ENCODE measurements around the gene CDC40. TPM values are rescaled to one million over a fixed set of nuclear protein-coding genes. Genes with fewer than 3 reads are reported as not detected.

Gene CDC40
- total RNA-seq, 1 experiment from 2014 or later: 16.8 TPM

- Mint-ChIP-seq H3K4me1 (ENCODE audit: insufficient read depth, unreplicated experiment) (peaks cover 9% of the 10 kb centered on the region), H3K9me3 (ENCODE audit: unreplicated experiment) (no peaks in the 10 kb centered on the region), H3K4me3 (ENCODE audit: unreplicated experiment) (no peak overlapping the region), H3K36me3 (ENCODE audit: insufficient read depth, unreplicated experiment) (peaks cover 17% of the 10 kb centered on the region), H3K27ac (ENCODE audit: low read depth, unreplicated experiment) (no peak overlapping the region), H3K27me3 (ENCODE audit: insufficient read depth, unreplicated experiment) (no peaks in the 10 kb centered on the region)
- POLR2A ChIA-PET: no interaction called here
- TF ChIP-seq CTCF (IDR thresholded peaks at IDR 0.05; ENCODE audit: unreplicated experiment): no peak
- intact Hi-C loops (cut with micrococcal nuclease): no loop called here
- no TSS peak for BruUV-seq (replicated peaks)
- CTCF ChIA-PET: interaction anchor here (0.6 kb wide), 1 partner anchor 14 kb away, joined by 3 read pairs; no protein-coding TSS in a partner anchor
- no peak for DNase-seq (ENCODE audit: unreplicated experiment)
Observed at GRCh38 chr6:110190726-110191125, 10.5 kb downstream of the CDC40 start.

GRCh38 chr6:110191477-110191876 lies 11.2 kb downstream of the CDC40 start:
- CTCF ChIA-PET: interaction anchor here (0.6 to 1.0 kb wide), 2 partner anchors 11 to 14 kb away, joined by 3 to 4 read pairs; partner anchors contain the start of gene CDC40
- intact Hi-C loops (cut with micrococcal nuclease): no loop called here
- H3K9me3 Mint-ChIP-seq (ENCODE audit: unreplicated experiment): no peaks in the 10 kb centered on the region
- BruUV-seq (replicated peaks): no TSS peak
- H3K4me1 Mint-ChIP-seq (ENCODE audit: insufficient read depth, unreplicated experiment): peaks cover 5% of the 10 kb centered on the region
- no peak overlapping the region for H3K27ac Mint-ChIP-seq (ENCODE audit: low read depth, unreplicated experiment)
- no peak for TF ChIP-seq CTCF (IDR thresholded peaks at IDR 0.05; ENCODE audit: unreplicated experiment)
- peaks cover 17% of the 10 kb centered on the region for H3K36me3 Mint-ChIP-seq (ENCODE audit: insufficient read depth, unreplicated experiment)
- H3K27me3 Mint-ChIP-seq (ENCODE audit: insufficient read depth, unreplicated experiment): no peaks in the 10 kb centered on the region
- H3K4me3 Mint-ChIP-seq (ENCODE audit: unreplicated experiment): no peak overlapping the region
- POLR2A ChIA-PET: interaction anchor here (1.2 kb wide), 1 partner anchor 11 kb away, joined by 3 read pairs; the partner anchor contains the start of gene CDC40
- no peak for DNase-seq (ENCODE audit: unreplicated experiment)

GRCh38 chr6:110195639-110196038 lies 15.4 kb downstream of the CDC40 start:
- DNase-seq (ENCODE audit: unreplicated experiment): no peak
- Mint-ChIP-seq H3K27me3 (ENCODE audit: insufficient read depth, unreplicated experiment) (no peaks in the 10 kb centered on the region), H3K4me1 (ENCODE audit: insufficient read depth, unreplicated experiment) (no peaks in the 10 kb centered on the region), H3K27ac (ENCODE audit: low read depth, unreplicated experiment) (no peak overlapping the region), H3K9me3 (ENCODE audit: unreplicated experiment) (no peaks in the 10 kb centered on the region), H3K36me3 (ENCODE audit: insufficient read depth, unreplicated experiment) (peaks cover 23% of the 10 kb centered on the region), H3K4me3 (ENCODE audit: unreplicated experiment) (no peak overlapping the region)
- no TSS peak for BruUV-seq (replicated peaks)
- TF ChIP-seq CTCF (IDR thresholded peaks at IDR 0.05; ENCODE audit: unreplicated experiment): no peak
- intact Hi-C loops (cut with micrococcal nuclease): no loop called here
- CTCF ChIA-PET: interaction anchor here (0.6 kb wide), 2 partner anchors 8 to 163 kb away, joined by 3 read pairs; partner anchors contain the start of gene METTL24
- POLR2A ChIA-PET: interaction anchor here (1.2 to 2.0 kb wide), 3 partner anchors 14 to 15 kb away, joined by 4 to 12 read pairs (median 5); partner anchors contain the start of genes CDC40 and WASF1

GRCh38 chr6:110196874-110197273 lies 16.6 kb downstream of the CDC40 start:
- Mint-ChIP-seq H3K9me3 (ENCODE audit: unreplicated experiment) (no peaks in the 10 kb centered on the region), H3K27me3 (ENCODE audit: insufficient read depth, unreplicated experiment) (no peaks in the 10 kb centered on the region), H3K36me3 (ENCODE audit: insufficient read depth, unreplicated experiment) (peaks cover 23% of the 10 kb centered on the region), H3K4me1 (ENCODE audit: insufficient read depth, unreplicated experiment) (no peaks in the 10 kb centered on the region), H3K27ac (ENCODE audit: low read depth, unreplicated experiment) (no peak overlapping the region), H3K4me3 (ENCODE audit: unreplicated experiment) (no peak overlapping the region)
- DNase-seq (ENCODE audit: unreplicated experiment): no peak
- intact Hi-C loops (cut with micrococcal nuclease): no loop called here
- no peak for TF ChIP-seq CTCF (IDR thresholded peaks at IDR 0.05; ENCODE audit: unreplicated experiment)
- no TSS peak for BruUV-seq (replicated peaks)
- ChIA-PET POLR2A (interaction anchor here (1.7 kb wide), 1 partner anchor 17 kb away, joined by 5 read pairs; the partner anchor contains the start of gene CDC40), CTCF (no interaction called here)

Measured in MCF 10A (cell line).